ENCODE measurements around the gene FN1.

- TF ChIP-seq EP300 (IDR thresholded peaks at IDR 0.05): no peak
- TF ChIP-seq, protein P1, sequence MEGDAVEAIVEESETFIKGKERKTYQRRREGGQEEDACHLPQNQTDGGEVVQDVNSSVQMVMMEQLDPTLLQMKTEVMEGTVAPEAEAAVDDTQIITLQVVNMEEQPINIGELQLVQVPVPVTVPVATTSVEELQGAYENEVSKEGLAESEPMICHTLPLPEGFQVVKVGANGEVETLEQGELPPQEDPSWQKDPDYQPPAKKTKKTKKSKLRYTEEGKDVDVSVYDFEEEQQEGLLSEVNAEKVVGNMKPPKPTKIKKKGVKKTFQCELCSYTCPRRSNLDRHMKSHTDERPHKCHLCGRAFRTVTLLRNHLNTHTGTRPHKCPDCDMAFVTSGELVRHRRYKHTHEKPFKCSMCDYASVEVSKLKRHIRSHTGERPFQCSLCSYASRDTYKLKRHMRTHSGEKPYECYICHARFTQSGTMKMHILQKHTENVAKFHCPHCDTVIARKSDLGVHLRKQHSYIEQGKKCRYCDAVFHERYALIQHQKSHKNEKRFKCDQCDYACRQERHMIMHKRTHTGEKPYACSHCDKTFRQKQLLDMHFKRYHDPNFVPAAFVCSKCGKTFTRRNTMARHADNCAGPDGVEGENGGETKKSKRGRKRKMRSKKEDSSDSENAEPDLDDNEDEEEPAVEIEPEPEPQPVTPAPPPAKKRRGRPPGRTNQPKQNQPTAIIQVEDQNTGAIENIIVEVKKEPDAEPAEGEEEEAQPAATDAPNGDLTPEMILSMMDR (IDR thresholded peaks at IDR 0.05): no peak
Measured at GRCh38 chr2:215315301-215315700, 120.6 kb downstream of the FN1 start.
